ENCODE results near the gene RALY. TPM values are rescaled to one million over a fixed set of nuclear protein-coding genes. Genes with fewer than 3 reads are reported as not detected.

Gene RALY
- polyA plus RNA-seq, 1 donor from 2014 or later, result 221 TPM

GRCh38 chr20:34075647-34076046 lies 81.9 kb downstream of the RALY start:
- no peaks in the 10 kb centered on the region for H3K27me3 ChIP-seq (ENCODE audit: insufficient read depth, low read depth, low read length)
- no peak overlapping the region for H2AFZ ChIP-seq (ENCODE audit: low read depth, low read length)
- no peak overlapping the region for H3K9ac ChIP-seq (ENCODE audit: low read length)
- H4K20me1 ChIP-seq (ENCODE audit: insufficient read depth), result no peaks in the 10 kb centered on the region
- peaks cover 3% of the 10 kb centered on the region for H3K79me2 ChIP-seq (replicated peaks; ENCODE audit: insufficient read depth, low read length)
- H3K9me3 ChIP-seq (ENCODE audit: low read length), result no peaks in the 10 kb centered on the region
- H3K27ac ChIP-seq (ENCODE audit: low read length), result no peak overlapping the region
- no peaks in the 10 kb centered on the region for H3F3A ChIP-seq (ENCODE audit: insufficient read depth, low read length, poor library complexity, severe bottlenecking)
- no peaks in the 10 kb centered on the region for H3K9me2 ChIP-seq (ENCODE audit: insufficient read depth, low read length)
- no peak overlapping the region for H3K4me2 ChIP-seq (ENCODE audit: low read length)
- no peaks in the 10 kb centered on the region for H3K36me3 ChIP-seq (ENCODE audit: insufficient read depth, low read length)
- H3K4me3 ChIP-seq (ENCODE audit: low read length), result no peak overlapping the region
- TF ChIP-seq CTCF (IDR thresholded peaks at IDR 0.05; ENCODE audit: poor library complexity, severe bottlenecking) (no peak), REST (IDR thresholded peaks at IDR 0.05; ENCODE audit: borderline replicate concordance) (no peak), RAD21 (conservative IDR thresholded peaks at IDR 0.05) (no peak), POLR2AphosphoS5 (IDR thresholded peaks at IDR 0.05) (no peak), EP300 (conservative IDR thresholded peaks at IDR 0.05; ENCODE audit: poor library complexity, severe bottlenecking) (no peak), TAF1 (IDR thresholded peaks at IDR 0.05; ENCODE audit: low read depth) (no peak), SMC3 (conservative IDR thresholded peaks at IDR 0.05; ENCODE audit: poor library complexity) (no peak), EZH2 (IDR thresholded peaks at IDR 0.05; ENCODE audit: borderline replicate concordance, insufficient read depth, low read length, poor library complexity, severe bottlenecking) (no peak), MXI1 (conservative IDR thresholded peaks at IDR 0.05; ENCODE audit: poor library complexity, severe bottlenecking) (no peak)

GRCh38 chr20:34076952-34077351 lies 83.2 kb downstream of the RALY start:
- Histone ChIP-seq H3K9me3 (ENCODE audit: low read length) (no peaks in the 10 kb centered on the region), H4K20me1 (ENCODE audit: insufficient read depth) (no peaks in the 10 kb centered on the region), H3K4me3 (ENCODE audit: low read length) (no peak overlapping the region), H3K9ac (ENCODE audit: low read length) (no peak overlapping the region), H3K36me3 (ENCODE audit: insufficient read depth, low read length) (no peaks in the 10 kb centered on the region), H3K27me3 (ENCODE audit: insufficient read depth, low read depth, low read length) (no peaks in the 10 kb centered on the region), H3K27ac (ENCODE audit: low read length) (no peak overlapping the region), H3K4me2 (ENCODE audit: low read length) (no peak overlapping the region), H3K79me2 (replicated peaks; ENCODE audit: insufficient read depth, low read length) (no peaks in the 10 kb centered on the region), H3F3A (ENCODE audit: insufficient read depth, low read length, poor library complexity, severe bottlenecking) (no peaks in the 10 kb centered on the region), H2AFZ (ENCODE audit: low read depth, low read length) (no peak overlapping the region), H3K9me2 (ENCODE audit: insufficient read depth, low read length) (no peaks in the 10 kb centered on the region)
- TF ChIP-seq REST (IDR thresholded peaks at IDR 0.05; ENCODE audit: borderline replicate concordance), result no peak
